ENCODE measurements around the gene NAPSA. TPM values are rescaled to one million over a fixed set of nuclear protein-coding genes. Genes with fewer than 3 reads are reported as not detected.

The NAPSA gene
- total RNA-seq, 3 donors from 2014 or later (not counting 1 experiment from before 2014, with no cell fraction given) = 0.94 to 1.3 (median 0.95) TPM

DNA sequence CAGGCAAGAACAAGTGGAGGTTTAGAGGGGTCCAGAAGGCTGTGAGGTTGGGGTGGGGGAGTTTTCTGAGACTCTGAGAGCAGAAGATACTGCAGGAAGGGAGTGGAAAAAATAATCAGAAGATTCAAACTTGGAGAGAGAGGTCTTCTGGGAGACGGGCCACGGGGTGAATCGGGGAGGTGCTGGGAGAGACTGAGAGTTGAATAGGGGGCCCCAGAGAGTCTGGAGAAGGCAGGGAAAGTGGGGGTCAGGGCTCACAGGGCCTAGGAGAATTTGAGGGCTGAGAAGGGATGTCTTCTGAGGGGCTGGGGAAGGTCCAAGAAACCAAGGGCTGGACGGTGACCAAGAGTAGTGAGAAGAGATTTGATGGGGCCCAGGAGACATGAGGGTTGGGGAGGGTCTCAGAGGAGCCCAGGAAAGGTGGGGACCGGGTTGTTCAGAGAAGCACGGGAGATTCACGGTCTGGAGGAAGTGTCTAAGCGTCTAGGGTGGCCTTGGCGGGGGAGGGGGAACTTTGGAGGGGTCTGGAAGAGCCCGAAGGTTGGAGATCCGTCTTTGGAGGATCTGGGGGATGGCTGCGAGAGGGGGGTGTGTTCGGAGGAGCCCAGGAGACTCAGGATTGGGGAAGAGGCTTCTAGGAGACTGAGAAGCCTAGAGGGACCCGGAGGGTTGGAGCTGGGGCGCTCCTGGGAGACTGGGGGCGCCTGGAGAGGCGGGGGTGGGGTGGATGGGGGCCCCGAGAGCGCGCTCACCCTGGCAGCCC is 37.8 kb downstream of the NAPSA start:
- H3K27me3 Mint-ChIP-seq (ENCODE audit: low read depth in 2 of 2) = peaks cover 44 to 62% of the 10 kb centered on the region in 2 donors
- H3K4me1 ChIP-seq (ENCODE audit: control insufficient read depth, insufficient read depth, low read length) = peaks cover 58% of the 10 kb centered on the region
- TF ChIP-seq, protein P1, sequence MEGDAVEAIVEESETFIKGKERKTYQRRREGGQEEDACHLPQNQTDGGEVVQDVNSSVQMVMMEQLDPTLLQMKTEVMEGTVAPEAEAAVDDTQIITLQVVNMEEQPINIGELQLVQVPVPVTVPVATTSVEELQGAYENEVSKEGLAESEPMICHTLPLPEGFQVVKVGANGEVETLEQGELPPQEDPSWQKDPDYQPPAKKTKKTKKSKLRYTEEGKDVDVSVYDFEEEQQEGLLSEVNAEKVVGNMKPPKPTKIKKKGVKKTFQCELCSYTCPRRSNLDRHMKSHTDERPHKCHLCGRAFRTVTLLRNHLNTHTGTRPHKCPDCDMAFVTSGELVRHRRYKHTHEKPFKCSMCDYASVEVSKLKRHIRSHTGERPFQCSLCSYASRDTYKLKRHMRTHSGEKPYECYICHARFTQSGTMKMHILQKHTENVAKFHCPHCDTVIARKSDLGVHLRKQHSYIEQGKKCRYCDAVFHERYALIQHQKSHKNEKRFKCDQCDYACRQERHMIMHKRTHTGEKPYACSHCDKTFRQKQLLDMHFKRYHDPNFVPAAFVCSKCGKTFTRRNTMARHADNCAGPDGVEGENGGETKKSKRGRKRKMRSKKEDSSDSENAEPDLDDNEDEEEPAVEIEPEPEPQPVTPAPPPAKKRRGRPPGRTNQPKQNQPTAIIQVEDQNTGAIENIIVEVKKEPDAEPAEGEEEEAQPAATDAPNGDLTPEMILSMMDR (IDR thresholded peaks at IDR 0.05) = no peak
- H3K9me3 ChIP-seq (ENCODE audit: control insufficient read depth, insufficient read depth, low read length) = peaks cover 13% of the 10 kb centered on the region
- no peaks in the 10 kb centered on the region for H3K36me3 ChIP-seq (ENCODE audit: control insufficient read depth, insufficient read depth, low read length)
- H3K4me3 Mint-ChIP-seq = peak overlapping the region; percentile 65
- H3K27me3 ChIP-seq (ENCODE audit: control insufficient read depth, insufficient read depth, low read length) = peaks cover 51% of the 10 kb centered on the region
- intact Hi-C loops (cut with micrococcal nuclease) = no loop called here
- H3K27ac ChIP-seq (ENCODE audit: low read length) = no peak overlapping the region
- WGBS (ENCODE audit: insufficient coverage) = 18% methylated on average over 20 of the region's 20 CpGs
- H3K4me3 ChIP-seq (ENCODE audit: low read length) = no peak overlapping the region
- H3K4me1 Mint-ChIP-seq = peaks cover 39 to 57% of the 10 kb centered on the region in 2 donors
- ATAC-seq (no peak), DNase-seq (no peak)
- H3K27ac Mint-ChIP-seq = peak overlapping the region; percentile 29 to 53
- peaks cover 22% of the 10 kb centered on the region for H3K36me3 Mint-ChIP-seq
- peaks cover 3 to 4% of the 10 kb centered on the region in 2 donors for H3K9me3 Mint-ChIP-seq

DNA sequence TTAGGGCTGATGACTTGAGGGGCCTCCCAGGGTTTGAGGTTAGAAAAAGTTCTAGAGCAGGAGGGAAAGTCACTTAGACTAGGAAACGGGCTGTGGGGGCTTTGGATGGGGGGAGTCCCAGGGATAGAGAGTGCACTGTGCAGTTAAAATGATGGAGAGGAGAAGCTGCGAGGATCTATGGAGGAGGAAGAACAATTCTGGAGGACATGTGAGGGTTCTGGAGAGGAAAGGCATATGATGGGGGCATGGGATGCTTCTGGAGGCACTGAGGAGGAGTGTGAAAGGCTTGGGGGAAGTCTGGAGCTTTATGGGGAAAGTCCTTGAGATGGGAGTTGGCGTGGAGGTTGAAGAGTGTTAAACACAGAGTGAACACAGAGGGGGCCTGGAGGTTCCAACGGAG is 38.4 kb downstream of the NAPSA start:
- peak overlapping the region; percentile 65 for H3K4me3 Mint-ChIP-seq
- H3K27me3 Mint-ChIP-seq (ENCODE audit: low read depth in 2 of 2) = peaks cover 38 to 65% of the 10 kb centered on the region in 2 donors
- H3K36me3 Mint-ChIP-seq = peaks cover 22% of the 10 kb centered on the region
- Histone ChIP-seq H3K4me3 (ENCODE audit: low read length) (no peak overlapping the region), H3K27ac (ENCODE audit: low read length) (no peak overlapping the region), H3K9me3 (ENCODE audit: control insufficient read depth, insufficient read depth, low read length) (peaks cover 13% of the 10 kb centered on the region), H3K4me1 (ENCODE audit: control insufficient read depth, insufficient read depth, low read length) (peaks cover 51% of the 10 kb centered on the region), H3K36me3 (ENCODE audit: control insufficient read depth, insufficient read depth, low read length) (no peaks in the 10 kb centered on the region), H3K27me3 (ENCODE audit: control insufficient read depth, insufficient read depth, low read length) (peaks cover 45% of the 10 kb centered on the region)
- TF ChIP-seq, protein P1 (IDR thresholded peaks at IDR 0.05) = no peak
- no peak for DNase-seq
- ATAC-seq = no peak
- intact Hi-C loops (cut with micrococcal nuclease) = no loop called here
- H3K9me3 Mint-ChIP-seq = peaks cover 3 to 4% of the 10 kb centered on the region in 2 donors
- H3K4me1 Mint-ChIP-seq = peaks cover 39 to 54% of the 10 kb centered on the region in 2 donors
- WGBS (ENCODE audit: insufficient coverage) = 37% methylated on average over 4 of the region's 4 CpGs
- H3K27ac Mint-ChIP-seq = peak overlapping the region; percentile 29 to 53

DNA sequence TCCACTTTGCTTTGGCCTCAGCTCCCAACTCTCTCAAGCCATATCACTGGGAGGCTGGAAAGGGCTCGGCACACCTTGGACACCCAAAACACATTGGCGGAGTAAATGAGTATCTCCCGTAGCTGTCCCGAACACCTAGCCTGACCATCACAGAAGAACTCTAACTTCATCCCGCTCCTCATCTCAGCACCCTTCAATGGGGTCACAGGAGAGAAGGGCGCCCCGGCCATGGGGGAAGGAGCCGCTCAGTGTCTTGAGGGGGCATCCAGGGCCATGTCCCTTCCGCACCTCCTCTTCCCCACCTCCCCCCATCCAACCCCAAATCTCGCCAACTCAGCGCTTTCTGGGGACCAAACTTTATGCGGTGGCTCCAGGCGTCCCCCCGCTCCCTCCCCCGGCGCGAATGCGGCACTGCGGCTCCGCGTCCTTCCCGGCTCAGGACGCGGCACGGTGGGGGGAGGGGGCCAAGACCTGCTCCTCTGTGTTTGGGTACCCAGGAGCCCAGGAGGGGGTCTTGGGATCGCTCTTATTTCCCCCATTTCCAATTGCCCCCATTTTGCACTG is 39.3 kb downstream of the NAPSA start:
- no peak overlapping the region for H3K4me3 ChIP-seq (ENCODE audit: low read length)
- H3K9me3 ChIP-seq (ENCODE audit: control insufficient read depth, insufficient read depth, low read length) = peaks cover 13% of the 10 kb centered on the region
- H3K4me1 ChIP-seq (ENCODE audit: control insufficient read depth, insufficient read depth, low read length) = peaks cover 43% of the 10 kb centered on the region
- WGBS (ENCODE audit: insufficient coverage) = 9% methylated on average over 25 of the region's 26 CpGs
- Mint-ChIP-seq H3K4me1 (peaks cover 32 to 46% of the 10 kb centered on the region in 2 donors), H3K9me3 (peaks cover 3 to 4% of the 10 kb centered on the region in 2 donors), H3K27me3 (ENCODE audit: low read depth in 2 of 2) (peaks cover 30 to 58% of the 10 kb centered on the region in 2 donors), H3K27ac (no peak overlapping the region), H3K36me3 (peaks cover 22% of the 10 kb centered on the region), H3K4me3 (no peak overlapping the region)
- intact Hi-C loops (cut with micrococcal nuclease) = no loop called here
- no peak for ATAC-seq
- H3K36me3 ChIP-seq (ENCODE audit: control insufficient read depth, insufficient read depth, low read length) = no peaks in the 10 kb centered on the region
- TF ChIP-seq, protein P1 (IDR thresholded peaks at IDR 0.05) = no peak
- no peak overlapping the region for H3K27ac ChIP-seq (ENCODE audit: low read length)
- DNase-seq = no peak
- H3K27me3 ChIP-seq (ENCODE audit: control insufficient read depth, insufficient read depth, low read length) = peaks cover 39% of the 10 kb centered on the region

All from natural killer cell (primary cell).